ENCODE data around the gene DENND4C. TPM values are rescaled to one million over a fixed set of nuclear protein-coding genes. Genes with fewer than 3 reads are reported as not detected.
"Not testable (repeated sequence)": the region's sequence is repeated elsewhere in the genome, so short reads cannot be mapped to it uniquely, and the experiment has no call there.

DENND4C gene
- 10 to 100 TPM; 26.0 to 28.9 TPM for total RNA-seq

DNA sequence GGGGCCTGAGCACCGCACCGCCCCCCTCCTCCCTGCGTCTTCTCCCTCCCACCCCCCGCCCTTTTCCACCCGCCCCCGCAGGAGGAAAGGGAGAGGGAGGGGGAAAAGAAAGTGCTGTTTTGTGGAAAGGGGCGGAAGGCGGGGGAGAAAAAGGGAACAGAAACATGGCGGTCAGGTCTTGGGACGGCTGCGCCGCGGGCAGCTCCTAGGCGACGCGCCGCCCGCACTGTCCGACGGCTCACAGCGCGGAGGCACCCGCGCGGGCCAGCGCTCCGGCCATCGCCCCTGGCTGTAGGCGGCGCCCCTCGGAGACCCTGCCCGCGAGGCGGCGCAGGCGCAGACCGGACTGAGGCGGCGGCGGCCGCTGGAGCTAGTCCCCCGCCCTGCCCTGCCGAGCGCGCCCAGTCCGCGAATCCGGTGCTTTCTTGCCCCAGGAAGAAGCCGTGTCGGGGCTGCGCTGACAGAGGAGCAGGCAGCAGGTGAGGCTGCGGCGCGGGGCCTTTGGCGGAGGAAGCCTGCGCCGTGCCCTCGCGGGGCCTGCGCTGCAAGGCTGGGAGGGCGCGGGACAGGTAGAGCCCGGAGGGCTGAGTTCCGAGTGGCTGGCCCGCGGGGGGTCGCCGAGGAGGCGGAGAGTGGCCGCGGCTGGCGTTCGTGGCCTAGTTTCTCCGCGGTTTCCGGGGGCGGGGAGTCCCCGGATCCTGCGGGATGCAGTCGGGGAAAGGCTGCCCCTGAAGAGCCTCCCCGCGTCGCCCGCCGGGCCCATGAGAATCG is at the start of gene DENND4C:
Gene DENND4C (plus strand): TSS at position 339 of the 771 bp plus-strand sequence. CDS start 45,482 bp downstream, outside the sequence.
- H3K27me3 Mint-ChIP-seq (ENCODE audit: low read depth), result no peaks in the 10 kb centered on the region
- ATAC-seq (replicated peaks in 1 of 2) (peak; percentile 87 to 88), DNase-seq (peak; percentile 85 to 86)
- peaks cover 5% of the 10 kb centered on the region for H3K4me1 Mint-ChIP-seq (ENCODE audit: low read depth)
- H3K9me3 Mint-ChIP-seq, result no peaks in the 10 kb centered on the region
- peak within 1 kb of the TSS in 1 of 2 donors; percentile 78 for H3K4me3 Mint-ChIP-seq
- H3K36me3 Mint-ChIP-seq (ENCODE audit: insufficient read depth in 2 of 2), result no peaks in the 10 kb centered on the region
- H3K27ac Mint-ChIP-seq, result peak within 1 kb of the TSS; percentile 86

GRCh38 chr9:19180991-19181390 is 49.5 kb upstream of the DENND4C start:
- ATAC-seq (replicated peaks in 1 of 2) (no peak), DNase-seq (no peak)
- no peaks in the 10 kb centered on the region for H3K36me3 Mint-ChIP-seq (ENCODE audit: insufficient read depth in 2 of 2)
- no peak overlapping the region for H3K27ac Mint-ChIP-seq
- no peaks in the 10 kb centered on the region for H3K27me3 Mint-ChIP-seq (ENCODE audit: low read depth)
- peaks cover 41% of the 10 kb centered on the region for H3K4me1 Mint-ChIP-seq (ENCODE audit: low read depth)
- no peak overlapping the region for H3K4me3 Mint-ChIP-seq
- no peaks in the 10 kb centered on the region for H3K9me3 Mint-ChIP-seq

DNA sequence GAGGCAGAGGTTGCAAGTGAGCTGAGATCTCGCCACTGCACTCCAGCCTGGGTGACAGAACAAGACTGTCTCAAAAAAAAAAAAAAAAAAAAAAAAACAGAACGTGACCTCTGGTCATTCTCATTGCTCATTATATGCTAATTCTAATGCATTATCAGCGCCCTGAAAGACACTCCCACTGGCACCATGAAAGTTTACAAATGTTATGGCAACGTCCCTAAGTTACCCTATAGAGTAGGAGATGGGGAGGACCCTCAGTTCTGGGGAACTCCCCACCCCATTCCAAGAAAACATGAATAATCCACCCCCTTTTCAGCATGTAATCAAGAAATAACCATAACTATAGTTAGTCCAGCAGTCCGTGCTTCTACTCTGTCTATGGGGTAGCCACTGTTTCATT is 48.9 kb upstream of the DENND4C start:
- no peak for ATAC-seq (replicated peaks in 1 of 2)
- DNase-seq, result no peak
- Mint-ChIP-seq H3K27ac (no peak overlapping the region), H3K4me3 (no peak overlapping the region), H3K27me3 (ENCODE audit: low read depth) (no peaks in the 10 kb centered on the region), H3K9me3 (no peaks in the 10 kb centered on the region), H3K4me1 (ENCODE audit: low read depth) (peaks cover 41% of the 10 kb centered on the region), H3K36me3 (ENCODE audit: insufficient read depth in 2 of 2) (no peaks in the 10 kb centered on the region)

DNA sequence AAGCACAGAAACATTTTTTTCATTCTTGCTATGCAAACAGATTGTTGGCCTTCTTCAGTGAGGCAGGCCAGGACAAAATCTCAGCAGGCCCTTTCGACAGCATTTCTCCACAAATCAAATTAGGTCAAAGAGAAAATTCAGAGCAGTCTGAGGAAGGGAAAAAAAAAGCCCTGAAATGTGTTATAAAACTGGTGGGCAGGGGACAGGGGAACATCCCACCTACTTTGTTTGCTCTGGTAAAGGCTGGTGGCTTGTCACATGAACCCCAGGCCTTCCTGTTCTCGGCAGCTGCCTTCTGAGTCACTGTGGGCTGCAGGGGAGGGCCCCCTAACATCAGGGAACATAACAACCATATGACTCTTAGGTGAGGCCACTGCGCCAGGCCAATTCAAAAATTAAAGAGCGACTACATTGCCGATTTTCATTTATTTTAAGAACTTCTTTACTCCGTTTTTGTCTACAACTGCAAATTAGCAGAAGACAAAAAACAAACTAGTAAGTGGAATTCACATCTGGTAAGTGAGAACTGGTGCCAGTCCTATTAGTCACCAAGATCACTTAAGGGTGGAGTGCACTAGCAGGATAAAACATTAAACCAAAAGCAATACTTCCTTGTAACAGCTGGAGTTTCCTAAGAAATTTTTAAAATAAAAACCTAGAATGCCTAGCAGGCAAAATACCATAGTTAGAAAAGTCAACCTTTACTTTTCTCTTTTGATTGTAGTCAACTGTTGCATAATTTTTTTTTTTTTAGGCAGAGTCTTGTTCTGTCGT is 46.2 kb upstream of the DENND4C start:
- Mint-ChIP-seq H3K27ac (peak overlapping the region; percentile 96), H3K4me1 (ENCODE audit: low read depth) (peaks cover 41% of the 10 kb centered on the region), H3K27me3 (ENCODE audit: low read depth) (no peaks in the 10 kb centered on the region), H3K9me3 (no peaks in the 10 kb centered on the region), H3K4me3 (peak overlapping the region; percentile 52 to 86), H3K36me3 (ENCODE audit: insufficient read depth in 2 of 2) (peaks cover 0 to 2% of the 10 kb centered on the region in 2 donors)
- ATAC-seq (replicated peaks in 1 of 2), result peak; percentile 100
- DNase-seq, result peak; percentile 83 to 88

- DNase-seq (no peak), ATAC-seq (replicated peaks in 1 of 2) (no peak)
- H3K4me1 Mint-ChIP-seq (ENCODE audit: low read depth), result peaks cover 41% of the 10 kb centered on the region
- H3K9me3 Mint-ChIP-seq, result no peaks in the 10 kb centered on the region
- H3K27me3 Mint-ChIP-seq (ENCODE audit: low read depth), result no peaks in the 10 kb centered on the region
- no peak overlapping the region for H3K27ac Mint-ChIP-seq
- H3K4me3 Mint-ChIP-seq, result peak overlapping the region in 1 of 2 donors; percentile 9
- H3K36me3 Mint-ChIP-seq (ENCODE audit: insufficient read depth in 2 of 2), result peaks cover 0 to 2% of the 10 kb centered on the region in 2 donors
Observed at GRCh38 chr9:19185191-19185590, 45.3 kb upstream of the DENND4C start.

DNA sequence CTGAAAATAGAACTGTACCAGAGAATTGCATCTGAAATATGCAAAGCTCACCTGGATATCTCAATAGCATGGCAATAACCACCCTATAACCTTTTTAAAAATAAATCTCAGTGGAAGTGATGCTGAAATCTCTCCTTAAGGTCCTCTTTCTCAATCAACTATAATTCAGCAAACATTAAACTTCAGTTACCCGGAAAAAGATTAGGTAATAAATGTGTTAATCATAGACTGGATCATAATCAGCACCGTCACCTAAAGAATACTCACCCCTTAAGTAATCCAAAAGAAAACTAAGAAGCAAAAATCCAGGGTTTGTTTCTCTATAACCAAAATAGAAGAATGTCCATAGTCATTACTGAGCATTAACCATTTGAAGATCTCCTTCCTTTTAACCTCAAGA is 44.3 kb upstream of the DENND4C start:
- no peak for DNase-seq
- no peak overlapping the region for H3K27ac Mint-ChIP-seq
- ATAC-seq (replicated peaks in 1 of 2), result no peak
- no peaks in the 10 kb centered on the region for H3K27me3 Mint-ChIP-seq (ENCODE audit: low read depth)
- H3K36me3 Mint-ChIP-seq (ENCODE audit: insufficient read depth in 2 of 2), result peaks cover 0 to 2% of the 10 kb centered on the region in 2 donors
- H3K4me3 Mint-ChIP-seq, result no peak overlapping the region
- peaks cover 36% of the 10 kb centered on the region for H3K4me1 Mint-ChIP-seq (ENCODE audit: low read depth)
- H3K9me3 Mint-ChIP-seq, result no peaks in the 10 kb centered on the region

DNA sequence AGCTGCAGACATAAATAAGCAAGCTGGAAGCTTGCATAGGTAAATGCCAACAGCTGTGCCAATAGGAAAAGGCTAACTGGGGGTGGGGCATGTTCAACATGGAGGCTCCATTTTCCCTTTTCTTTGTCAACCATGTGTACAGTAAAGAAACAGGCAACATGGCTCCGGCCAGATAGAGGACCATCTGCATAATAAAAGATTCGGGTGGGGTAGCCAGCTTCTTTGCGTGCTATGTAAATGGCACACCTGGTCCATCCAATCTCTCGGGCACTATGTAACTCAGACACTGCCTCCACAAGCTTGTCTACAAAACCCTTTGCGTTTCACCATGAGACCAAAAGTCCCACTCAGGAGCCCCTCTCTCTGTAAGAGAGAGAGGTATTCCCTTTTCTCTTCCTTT is 41.7 kb upstream of the DENND4C start:
- Mint-ChIP-seq H3K4me3 (no peak overlapping the region), H3K9me3 (no peaks in the 10 kb centered on the region), H3K27me3 (ENCODE audit: low read depth) (no peaks in the 10 kb centered on the region), H3K27ac (no peak overlapping the region), H3K4me1 (ENCODE audit: low read depth) (peaks cover 19% of the 10 kb centered on the region), H3K36me3 (ENCODE audit: insufficient read depth in 2 of 2) (peaks cover 0 to 2% of the 10 kb centered on the region in 2 donors)
- ATAC-seq (replicated peaks in 1 of 2), result no peak
- DNase-seq, result no peak

GRCh38 chr9:19192202-19193028 is 38.1 kb upstream of the DENND4C start:
- no peak for DNase-seq
- Mint-ChIP-seq H3K27ac (no peak overlapping the region), H3K9me3 (no peaks in the 10 kb centered on the region), H3K4me3 (no peak overlapping the region), H3K36me3 (ENCODE audit: insufficient read depth in 2 of 2) (peaks cover 0 to 5% of the 10 kb centered on the region in 2 donors), H3K4me1 (ENCODE audit: low read depth) (peaks cover 7% of the 10 kb centered on the region), H3K27me3 (ENCODE audit: low read depth) (no peaks in the 10 kb centered on the region)
- no peak for ATAC-seq (replicated peaks in 1 of 2)

DNA sequence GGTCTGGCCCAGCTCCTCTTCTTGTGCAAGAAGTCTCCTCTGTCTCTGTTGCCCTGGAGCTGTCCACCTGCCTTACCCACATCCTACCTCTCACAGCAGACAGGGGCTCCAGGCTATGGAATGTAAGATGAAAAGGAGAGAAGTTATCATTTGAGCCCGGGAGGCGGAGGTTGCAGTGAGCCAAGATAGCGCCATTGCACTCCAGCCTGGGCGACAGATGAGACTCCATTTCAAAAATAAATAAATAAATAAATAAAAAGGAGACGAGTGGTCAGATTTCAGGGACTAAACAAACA is 37.5 kb upstream of the DENND4C start:
- DNase-seq (no peak), ATAC-seq (replicated peaks in 1 of 2) (no peak)
- no peaks in the 10 kb centered on the region for H3K27me3 Mint-ChIP-seq (ENCODE audit: low read depth)
- H3K27ac Mint-ChIP-seq, result no peak overlapping the region
- H3K36me3 Mint-ChIP-seq (ENCODE audit: insufficient read depth in 2 of 2), result peaks cover 0 to 3% of the 10 kb centered on the region in 2 donors
- no peak overlapping the region for H3K4me3 Mint-ChIP-seq
- H3K4me1 Mint-ChIP-seq (ENCODE audit: low read depth), result peaks cover 7% of the 10 kb centered on the region
- no peaks in the 10 kb centered on the region for H3K9me3 Mint-ChIP-seq

DNA sequence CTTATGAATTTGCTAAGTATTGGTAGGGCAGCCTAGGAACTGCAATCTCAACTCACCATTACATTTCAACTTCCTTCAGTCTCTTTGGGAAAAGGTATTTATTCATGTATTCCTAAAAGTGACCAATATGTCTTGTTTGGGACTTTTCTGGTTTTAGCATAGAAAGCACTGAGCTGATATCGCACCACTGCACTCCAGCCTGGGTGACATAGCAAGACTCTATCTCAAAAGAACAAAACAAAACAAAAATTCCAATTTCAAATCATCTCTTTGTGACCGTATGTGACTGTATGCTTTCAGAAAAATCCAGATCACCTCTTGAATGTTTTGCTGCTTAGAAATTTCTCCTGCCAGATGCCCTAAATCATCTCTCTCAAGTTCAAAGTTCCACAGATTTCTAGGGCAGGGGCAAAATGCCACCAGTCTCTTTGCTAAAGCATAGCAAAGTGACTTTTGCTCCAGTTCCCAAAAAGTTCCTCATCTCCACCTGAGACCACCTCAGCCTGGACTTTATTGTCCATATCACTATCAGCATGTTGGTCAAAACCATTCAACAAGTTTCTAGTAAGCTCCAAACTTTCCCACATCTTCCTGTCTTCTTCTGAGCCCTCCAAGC is 37.0 kb upstream of the DENND4C start:
- not testable (repeated sequence) for H3K27me3 Mint-ChIP-seq (ENCODE audit: low read depth); H3K4me3 Mint-ChIP-seq; ATAC-seq (replicated peaks in 1 of 2); H3K36me3 Mint-ChIP-seq (ENCODE audit: insufficient read depth in 2 of 2); H3K4me1 Mint-ChIP-seq (ENCODE audit: low read depth); H3K9me3 Mint-ChIP-seq; DNase-seq; H3K27ac Mint-ChIP-seq

DNA sequence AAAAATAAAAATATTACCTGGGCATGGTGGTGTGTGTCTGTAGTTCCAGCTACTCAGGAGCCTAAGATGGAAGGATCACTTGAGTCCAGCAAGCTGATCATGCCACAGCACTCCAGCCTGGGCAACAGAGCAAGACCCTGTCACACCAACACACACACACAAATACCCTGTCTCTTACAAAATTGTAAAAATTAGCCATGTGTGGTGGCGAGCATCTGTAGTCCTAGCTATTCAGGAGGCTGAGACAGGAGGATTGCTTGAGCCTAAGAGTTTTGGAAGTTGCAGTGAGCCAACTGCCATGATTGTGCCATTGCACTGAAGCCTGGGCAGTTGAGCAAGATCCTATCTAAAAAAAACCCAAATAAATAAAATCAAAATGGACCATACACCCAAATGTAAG is 32.1 kb upstream of the DENND4C start:
- no peaks in the 10 kb centered on the region for H3K9me3 Mint-ChIP-seq
- H3K4me3 Mint-ChIP-seq, result no peak overlapping the region
- ATAC-seq (replicated peaks in 1 of 2) (no peak), DNase-seq (no peak)
- H3K27ac Mint-ChIP-seq, result no peak overlapping the region
- H3K4me1 Mint-ChIP-seq (ENCODE audit: low read depth), result peaks cover 11% of the 10 kb centered on the region
- peaks cover 7% of the 10 kb centered on the region for H3K27me3 Mint-ChIP-seq (ENCODE audit: low read depth)
- peaks cover 0 to 3% of the 10 kb centered on the region in 2 donors for H3K36me3 Mint-ChIP-seq (ENCODE audit: insufficient read depth in 2 of 2)

- H3K27ac Mint-ChIP-seq, result no peak overlapping the region
- peaks cover 7% of the 10 kb centered on the region for H3K27me3 Mint-ChIP-seq (ENCODE audit: low read depth)
- H3K36me3 Mint-ChIP-seq (ENCODE audit: insufficient read depth in 2 of 2), result peaks cover 0 to 3% of the 10 kb centered on the region in 2 donors
- DNase-seq (no peak), ATAC-seq (replicated peaks in 1 of 2) (no peak)
- no peaks in the 10 kb centered on the region for H3K9me3 Mint-ChIP-seq
- peaks cover 11% of the 10 kb centered on the region for H3K4me1 Mint-ChIP-seq (ENCODE audit: low read depth)
- no peak overlapping the region for H3K4me3 Mint-ChIP-seq
Observed at GRCh38 chr9:19199012-19199411, 31.5 kb upstream of the DENND4C start.

Data from activated T-cell treated with anti-CD3 and anti-CD28 coated beads, Interleukin-2, amount 50 U/mL, for 72 hours (primary cell).